Left lung (tissue), 10 donors: ENCODE data around the gene EFNB1. TPM values are rescaled to one million over a fixed set of nuclear protein-coding genes. Genes with fewer than 3 reads are reported as not detected.

ENCODE experiments used
- ATAC-seq: fragments of 200-7000 bp; cut with Tn5 transposase; one replicate; pipeline ENCODE4 v1.9.1; 2020; ENCODE audit warnings: moderate library complexity
- DNase-seq, 4 donors: peaks; one replicate each; pipeline ENCODE4 v3.0.0-alpha.2; 2013 to 2020
- H3K27ac ChIP-seq, 2 donors: fragments of 200-600 bp; sonication (generic) in 1 of 2; one replicate each; pipeline versions ENCODE4 v1.5.0 to v1.8.0; 2020 to 2021
- H3K27me3 ChIP-seq, 2 donors: fragments of 200-600 bp; sonication (generic) in 1 of 2; one replicate each; pipeline versions ENCODE4 v1.5.0 to v1.8.0; 2020 to 2021
- H3K36me3 ChIP-seq, 2 donors: fragments of 200-600 bp; sonication (generic) in 1 of 2; one replicate each; pipeline versions ENCODE4 v1.5.0 to v1.8.0; 2020 to 2021
- H3K4me1 ChIP-seq, 2 donors: fragments of 200-600 bp; one replicate each; pipeline ENCODE4 v1.8.0; 2021
- H3K4me3 ChIP-seq, 2 donors: fragments of 200-600 bp; sonication (generic) in 1 of 2; one replicate each; pipeline versions ENCODE4 v1.5.0 to v1.8.0; 2020 to 2021; ENCODE audit warnings: mild to moderate bottlenecking in 1 of 2
- H3K9me3 ChIP-seq, 2 donors: fragments of 200-600 bp; sonication (generic) in 1 of 2; one replicate each; pipeline versions ENCODE4 v1.5.0 to v1.8.0; 2020 to 2021
- intact Hi-C, 2 donors: fragments of 100-400 bp; cut with DNase I; formaldehyde crosslinking; loops; one replicate each; pipeline versions ENCODE4 v1.11.2 to v1.14.2; 2022
- polyA plus RNA-seq, 6 donors: library from polyadenylated mRNA; unstranded; fragments of 120-200 nt; gene quantifications; one replicate each; pipeline ENCODE4 v1.2.1, GENCODE V29; 2013; ENCODE audit not compliant: insufficient read length in 6 of 6
- total RNA-seq, 2 donors: library from RNA; stranded (reverse); fragmentation: NEBNext Ultra II Directional; extraction: Animal tissue kit (Norgen Biotek cat#: 25700); gene quantifications; one replicate each; pipeline ENCODE4 v1.2.1, GENCODE V29; 2021
- TF ChIP-seq, protein P1 (sequence below), 2 donors: fragments of 200-600 bp; sonication (generic) in 1 of 2; IDR thresholded peaks; one replicate each; pipeline versions ENCODE4 v1.5.0 to v1.8.0; 2021; ENCODE audit warnings: antibody characterized with exemption in 2 of 2
- donor health status: DM: no; HTN: yes; CAD: no.
- donor health status: DM: no; HTN: no; CAD: no.

Gene EFNB1
- total and polyA plus RNA-seq, 8 donors, result 34.8 to 69.9 (median 54.7) TPM

DNA sequence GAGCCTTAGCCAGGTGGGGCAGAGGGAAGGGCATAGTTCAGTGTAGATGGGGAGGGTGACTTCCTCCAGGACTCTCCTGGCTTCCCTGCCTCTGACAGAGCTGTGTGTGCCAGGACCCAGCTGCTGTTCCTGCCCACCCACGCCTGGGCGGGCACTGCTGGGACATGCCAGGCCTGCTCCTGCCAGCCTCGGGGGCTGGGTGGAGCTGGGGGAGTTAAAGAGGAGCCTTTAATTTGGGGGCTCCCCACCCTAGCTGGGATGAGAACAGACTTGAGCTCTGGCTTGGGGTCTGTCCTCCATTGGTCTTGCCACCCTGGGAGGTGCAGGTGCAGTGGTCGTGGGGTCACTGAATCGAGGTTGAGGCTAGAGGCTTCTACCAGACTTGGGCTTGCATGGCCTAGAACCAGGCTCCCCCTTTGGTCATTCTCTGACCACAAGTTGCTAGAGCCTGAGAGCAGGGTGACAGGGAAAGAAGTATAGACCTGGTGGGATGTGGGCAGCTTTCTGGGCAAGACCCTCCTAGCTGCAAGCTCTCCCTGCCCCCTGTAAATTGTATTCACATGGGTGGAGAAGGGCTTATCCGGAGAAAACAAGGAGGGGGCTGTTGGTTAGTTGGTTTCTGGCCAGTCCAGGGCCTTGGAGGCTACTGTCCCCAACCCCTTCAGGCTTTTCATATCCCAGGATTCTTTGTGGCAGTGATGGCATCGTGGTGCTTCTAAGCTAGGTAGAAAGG, 5.7 kb downstream of the EFNB1 start:
- no peak for ATAC-seq
- H3K27ac ChIP-seq, result no peak overlapping the region
- H3K4me1 ChIP-seq, result peaks cover 0 to 7% of the 10 kb centered on the region in 2 donors
- no peak overlapping the region for H3K4me3 ChIP-seq
- H3K9me3 ChIP-seq, result no peaks in the 10 kb centered on the region
- DNase-seq, result no peak
- intact Hi-C loops, result no loop called here
- peaks cover 0 to 14% of the 10 kb centered on the region in 2 donors for H3K27me3 ChIP-seq
- H3K36me3 ChIP-seq, result peaks cover 0 to 2% of the 10 kb centered on the region in 2 donors
- TF ChIP-seq, protein P1, sequence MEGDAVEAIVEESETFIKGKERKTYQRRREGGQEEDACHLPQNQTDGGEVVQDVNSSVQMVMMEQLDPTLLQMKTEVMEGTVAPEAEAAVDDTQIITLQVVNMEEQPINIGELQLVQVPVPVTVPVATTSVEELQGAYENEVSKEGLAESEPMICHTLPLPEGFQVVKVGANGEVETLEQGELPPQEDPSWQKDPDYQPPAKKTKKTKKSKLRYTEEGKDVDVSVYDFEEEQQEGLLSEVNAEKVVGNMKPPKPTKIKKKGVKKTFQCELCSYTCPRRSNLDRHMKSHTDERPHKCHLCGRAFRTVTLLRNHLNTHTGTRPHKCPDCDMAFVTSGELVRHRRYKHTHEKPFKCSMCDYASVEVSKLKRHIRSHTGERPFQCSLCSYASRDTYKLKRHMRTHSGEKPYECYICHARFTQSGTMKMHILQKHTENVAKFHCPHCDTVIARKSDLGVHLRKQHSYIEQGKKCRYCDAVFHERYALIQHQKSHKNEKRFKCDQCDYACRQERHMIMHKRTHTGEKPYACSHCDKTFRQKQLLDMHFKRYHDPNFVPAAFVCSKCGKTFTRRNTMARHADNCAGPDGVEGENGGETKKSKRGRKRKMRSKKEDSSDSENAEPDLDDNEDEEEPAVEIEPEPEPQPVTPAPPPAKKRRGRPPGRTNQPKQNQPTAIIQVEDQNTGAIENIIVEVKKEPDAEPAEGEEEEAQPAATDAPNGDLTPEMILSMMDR (IDR thresholded peaks at IDR 0.05), result no peak

DNA sequence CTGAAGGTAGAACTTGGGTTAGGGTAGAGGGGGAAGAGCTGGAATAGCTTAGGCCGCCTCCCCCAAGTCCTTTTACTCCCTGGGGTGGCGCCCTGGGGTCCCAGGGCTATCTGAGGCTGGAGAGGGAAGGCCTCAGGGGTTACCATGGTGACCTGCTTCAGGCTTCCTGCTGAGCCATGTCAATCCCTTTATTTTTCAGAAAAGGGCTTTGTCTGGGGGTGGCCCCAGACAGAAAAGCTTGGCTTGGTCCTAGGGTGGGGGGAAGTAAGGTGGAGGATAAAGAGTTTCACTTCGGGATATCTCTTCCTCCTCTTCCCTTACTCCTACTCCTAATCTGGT, 6.3 kb downstream of the EFNB1 start:
- Histone ChIP-seq H3K4me3 (no peak overlapping the region), H3K27me3 (peaks cover 0 to 9% of the 10 kb centered on the region in 2 donors), H3K27ac (no peak overlapping the region), H3K4me1 (peaks cover 0 to 6% of the 10 kb centered on the region in 2 donors), H3K36me3 (peaks cover 0 to 7% of the 10 kb centered on the region in 2 donors), H3K9me3 (no peaks in the 10 kb centered on the region)
- no peak for ATAC-seq
- DNase-seq, result no peak
- intact Hi-C loops, result no loop called here
- TF ChIP-seq, protein P1 (IDR thresholded peaks at IDR 0.05), result no peak

DNA sequence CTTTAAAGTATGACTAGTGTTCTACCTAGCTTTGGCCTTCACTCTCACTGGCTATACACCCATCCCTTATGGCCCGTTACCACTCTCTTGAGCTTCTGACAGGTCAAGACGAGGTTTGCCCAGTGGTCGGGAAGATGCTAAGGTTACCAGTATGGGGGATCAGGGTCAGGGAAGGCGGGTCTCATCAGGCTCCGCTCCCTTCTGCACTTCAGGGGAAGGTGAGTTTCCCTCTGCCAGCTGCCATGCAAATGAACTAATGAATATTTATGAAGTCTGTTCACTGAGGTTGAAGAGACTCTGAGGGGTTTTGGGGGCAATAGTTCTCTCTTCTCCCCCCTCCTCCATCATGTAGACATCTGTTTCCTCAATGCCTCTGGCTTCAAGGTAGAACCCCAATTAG, 6.6 kb downstream of the EFNB1 start:
- no peak overlapping the region for H3K4me3 ChIP-seq
- ATAC-seq, result no peak
- H3K9me3 ChIP-seq, result no peaks in the 10 kb centered on the region
- H3K27ac ChIP-seq, result no peak overlapping the region
- no peak for DNase-seq
- peaks cover 0 to 2% of the 10 kb centered on the region in 2 donors for H3K4me1 ChIP-seq
- peaks cover 0 to 11% of the 10 kb centered on the region in 2 donors for H3K36me3 ChIP-seq
- H3K27me3 ChIP-seq, result peaks cover 0 to 5% of the 10 kb centered on the region in 2 donors
- TF ChIP-seq, protein P1 (IDR thresholded peaks at IDR 0.05), result no peak
- intact Hi-C loops, result no loop called here

DNA sequence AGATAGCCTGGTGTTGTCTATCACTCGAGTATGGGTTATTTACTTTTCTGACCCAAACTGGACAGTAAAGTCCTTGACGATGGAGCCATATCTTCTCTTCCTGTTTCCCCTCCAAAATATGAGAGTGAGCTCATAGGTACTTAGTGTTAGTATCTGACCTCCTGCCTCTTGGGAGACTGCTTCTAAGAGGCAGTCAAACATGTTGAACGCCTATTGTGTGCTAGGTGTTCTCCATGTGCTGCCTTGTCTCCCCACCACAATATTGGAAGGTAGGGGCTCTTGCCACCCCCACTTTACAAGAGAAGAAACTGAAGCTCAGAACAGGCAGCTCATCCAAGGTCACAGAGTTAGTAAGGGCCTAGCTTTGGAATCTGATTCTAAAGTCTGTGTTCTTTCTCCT, 8.3 kb downstream of the EFNB1 start:
- H3K27ac ChIP-seq, result no peak overlapping the region
- peaks cover 0 to 15% of the 10 kb centered on the region in 2 donors for H3K36me3 ChIP-seq
- ATAC-seq, result no peak
- TF ChIP-seq, protein P1 (IDR thresholded peaks at IDR 0.05), result no peak
- DNase-seq, result no peak
- H3K9me3 ChIP-seq, result no peaks in the 10 kb centered on the region
- peaks cover 0 to 4% of the 10 kb centered on the region in 2 donors for H3K4me1 ChIP-seq
- no peaks in the 10 kb centered on the region for H3K27me3 ChIP-seq
- intact Hi-C loops, result no loop called here
- no peak overlapping the region for H3K4me3 ChIP-seq

DNA sequence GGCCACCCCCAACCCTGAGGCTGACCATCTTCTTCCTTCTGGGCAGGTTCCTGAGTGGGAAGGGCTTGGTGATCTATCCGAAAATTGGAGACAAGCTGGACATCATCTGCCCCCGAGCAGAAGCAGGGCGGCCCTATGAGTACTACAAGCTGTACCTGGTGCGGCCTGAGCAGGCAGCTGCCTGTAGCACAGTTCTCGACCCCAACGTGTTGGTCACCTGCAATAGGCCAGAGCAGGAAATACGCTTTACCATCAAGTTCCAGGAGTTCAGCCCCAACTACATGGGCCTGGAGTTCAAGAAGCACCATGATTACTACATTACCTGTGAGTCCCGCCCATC, 9.7 kb downstream of the EFNB1 start:
- DNase-seq (no peak), ATAC-seq (no peak)
- Histone ChIP-seq H3K4me1 (peaks cover 0 to 12% of the 10 kb centered on the region in 2 donors), H3K36me3 (peaks cover 0 to 15% of the 10 kb centered on the region in 2 donors), H3K27ac (no peak overlapping the region), H3K9me3 (no peaks in the 10 kb centered on the region), H3K27me3 (no peaks in the 10 kb centered on the region), H3K4me3 (no peak overlapping the region)
- TF ChIP-seq, protein P1 (IDR thresholded peaks at IDR 0.05), result no peak
- intact Hi-C loops, result no loop called here
